GM06990 (cell line): Measurements from ENCODE around the gene TRO.

Source experiments
- DNase-seq: peaks from one replicate; pipeline ENCODE4 v3.0.0-alpha.2; 2011; ENCODE audit not compliant: insufficient read length; ENCODE audit errors: extremely low read depth
- H3K27me3 ChIP-seq: replicated peaks from 2 replicates; pipeline ENCODE4 v1.6.0; 2011; ENCODE audit warnings: low read length; ENCODE audit not compliant: control insufficient read depth, insufficient read depth
- H3K36me3 ChIP-seq: 2 replicates; pipeline ENCODE4 v1.5.1; 2011; ENCODE audit warnings: low read length; ENCODE audit not compliant: control insufficient read depth, insufficient read depth
- H3K4me3 ChIP-seq: replicated peaks from 2 replicates; pipeline ENCODE4 v1.5.1; 2011; ENCODE audit warnings: low read depth, mild to moderate bottlenecking, control low read depth, low read length
- TF ChIP-seq, protein P1 (sequence below): IDR thresholded peaks from 2 replicates; pipeline ENCODE4 v1.5.1; 2011; ENCODE audit warnings: low read length, control low read depth, mild to moderate bottlenecking, inconsistent platforms; ENCODE audit not compliant: insufficient read depth, poor library complexity, severe bottlenecking

TRO gene

DNA sequence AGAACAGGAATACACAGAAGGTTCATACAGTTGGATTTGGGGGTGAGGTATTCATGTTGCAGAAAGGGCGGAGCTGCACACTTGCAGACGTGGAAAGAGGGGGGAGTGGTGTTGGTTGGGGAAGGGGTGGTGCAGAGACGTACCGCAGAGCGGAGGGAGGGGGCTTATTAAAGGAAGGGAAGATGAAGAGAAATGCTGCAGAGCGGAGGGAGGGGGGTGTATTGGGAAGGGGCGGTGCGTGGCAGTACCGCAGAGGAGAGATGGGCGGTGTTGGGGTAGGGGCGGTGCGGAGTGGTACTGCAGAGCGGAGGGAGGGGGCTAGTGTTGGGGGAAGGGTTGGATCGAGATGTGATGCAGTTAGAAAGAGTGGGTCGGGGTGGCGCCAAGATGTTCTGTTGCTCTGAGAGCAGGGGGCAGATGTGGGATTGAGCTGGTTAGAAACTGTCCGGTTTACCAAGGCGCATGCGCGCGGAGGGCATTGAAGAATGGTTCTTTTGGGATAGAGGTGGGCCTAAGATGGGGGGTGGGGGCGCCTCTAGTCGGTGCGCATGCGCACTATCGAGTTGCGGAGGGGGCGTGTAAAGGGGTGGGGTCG is 900 bp downstream of the TRO start:
- Histone ChIP-seq H3K4me3 (peak overlapping the region; percentile 61), H3K36me3 (no peaks in the 10 kb centered on the region), H3K27me3 (no peaks in the 10 kb centered on the region)
- TF ChIP-seq, protein P1, sequence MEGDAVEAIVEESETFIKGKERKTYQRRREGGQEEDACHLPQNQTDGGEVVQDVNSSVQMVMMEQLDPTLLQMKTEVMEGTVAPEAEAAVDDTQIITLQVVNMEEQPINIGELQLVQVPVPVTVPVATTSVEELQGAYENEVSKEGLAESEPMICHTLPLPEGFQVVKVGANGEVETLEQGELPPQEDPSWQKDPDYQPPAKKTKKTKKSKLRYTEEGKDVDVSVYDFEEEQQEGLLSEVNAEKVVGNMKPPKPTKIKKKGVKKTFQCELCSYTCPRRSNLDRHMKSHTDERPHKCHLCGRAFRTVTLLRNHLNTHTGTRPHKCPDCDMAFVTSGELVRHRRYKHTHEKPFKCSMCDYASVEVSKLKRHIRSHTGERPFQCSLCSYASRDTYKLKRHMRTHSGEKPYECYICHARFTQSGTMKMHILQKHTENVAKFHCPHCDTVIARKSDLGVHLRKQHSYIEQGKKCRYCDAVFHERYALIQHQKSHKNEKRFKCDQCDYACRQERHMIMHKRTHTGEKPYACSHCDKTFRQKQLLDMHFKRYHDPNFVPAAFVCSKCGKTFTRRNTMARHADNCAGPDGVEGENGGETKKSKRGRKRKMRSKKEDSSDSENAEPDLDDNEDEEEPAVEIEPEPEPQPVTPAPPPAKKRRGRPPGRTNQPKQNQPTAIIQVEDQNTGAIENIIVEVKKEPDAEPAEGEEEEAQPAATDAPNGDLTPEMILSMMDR, result no peak
- peak; percentile 24 for DNase-seq

- Histone ChIP-seq H3K4me3 (no peak overlapping the region), H3K36me3 (no peaks in the 10 kb centered on the region), H3K27me3 (no peaks in the 10 kb centered on the region)
- no peak for DNase-seq
- TF ChIP-seq, protein P1, result no peak
Measured at GRCh38 chrX:54922547-54922946, 1.9 kb downstream of the TRO start.

DNA sequence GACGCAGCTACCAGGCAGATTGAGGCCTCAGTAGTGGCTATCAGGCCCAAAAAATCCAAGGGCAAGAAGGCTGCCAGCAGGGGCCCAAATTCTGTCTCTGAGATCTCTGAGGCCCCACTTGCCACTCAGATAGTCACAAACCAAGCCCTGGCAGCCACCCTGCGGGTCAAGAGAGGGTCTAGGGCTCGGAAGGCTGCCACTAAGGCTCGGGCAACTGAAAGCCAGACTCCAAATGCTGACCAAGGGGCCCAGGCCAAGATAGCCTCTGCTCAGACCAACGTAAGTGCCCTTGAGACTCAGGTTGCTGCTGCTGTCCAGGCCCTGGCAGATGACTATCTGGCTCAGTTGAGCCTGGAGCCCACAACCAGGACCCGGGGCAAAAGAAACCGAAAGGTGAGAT is 2.8 kb downstream of the TRO start:
- H3K36me3 ChIP-seq, result no peaks in the 10 kb centered on the region
- no peaks in the 10 kb centered on the region for H3K27me3 ChIP-seq
- DNase-seq, result no peak
- TF ChIP-seq, protein P1, result no peak
- no peak overlapping the region for H3K4me3 ChIP-seq

DNA sequence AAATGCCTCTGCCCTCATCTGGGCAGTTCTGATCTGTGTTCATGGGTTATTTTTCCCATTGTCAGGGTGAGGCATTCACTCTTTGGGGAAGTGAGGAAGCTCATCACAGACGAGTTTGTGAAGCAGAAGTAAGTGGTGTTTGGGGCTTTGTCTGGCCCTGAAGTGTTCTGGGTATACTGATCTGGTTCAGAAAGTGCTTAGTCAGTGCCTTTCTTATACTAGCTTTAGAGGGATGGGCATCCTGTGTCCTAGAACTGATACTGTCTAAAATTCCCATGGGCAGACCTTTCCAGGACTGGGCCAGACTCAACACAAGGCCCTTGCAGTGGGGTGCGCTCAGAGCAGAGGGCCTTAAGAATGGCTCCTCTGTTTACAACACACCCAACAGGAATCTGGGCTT is 6.4 kb downstream of the TRO start:
- TF ChIP-seq, protein P1, result no peak
- no peak overlapping the region for H3K4me3 ChIP-seq
- no peaks in the 10 kb centered on the region; the same call in 1 of the 2 replicates for H3K36me3 ChIP-seq
- DNase-seq, result no peak
- H3K27me3 ChIP-seq, result no peaks in the 10 kb centered on the region

- no peak for DNase-seq
- no peaks in the 10 kb centered on the region; the same call in 1 of the 2 replicates for H3K36me3 ChIP-seq
- H3K4me3 ChIP-seq, result no peak overlapping the region
- H3K27me3 ChIP-seq, result no peaks in the 10 kb centered on the region
- TF ChIP-seq, protein P1, result no peak
Measured at GRCh38 chrX:54928876-54929275, 8.3 kb downstream of the TRO start.
